Measurements from ENCODE around the gene COX4I1.
"Not testable (repeated sequence)": the region's sequence is repeated elsewhere in the genome, so short reads cannot be mapped to it uniquely, and the experiment has no call there.

Gene COX4I1

DNA sequence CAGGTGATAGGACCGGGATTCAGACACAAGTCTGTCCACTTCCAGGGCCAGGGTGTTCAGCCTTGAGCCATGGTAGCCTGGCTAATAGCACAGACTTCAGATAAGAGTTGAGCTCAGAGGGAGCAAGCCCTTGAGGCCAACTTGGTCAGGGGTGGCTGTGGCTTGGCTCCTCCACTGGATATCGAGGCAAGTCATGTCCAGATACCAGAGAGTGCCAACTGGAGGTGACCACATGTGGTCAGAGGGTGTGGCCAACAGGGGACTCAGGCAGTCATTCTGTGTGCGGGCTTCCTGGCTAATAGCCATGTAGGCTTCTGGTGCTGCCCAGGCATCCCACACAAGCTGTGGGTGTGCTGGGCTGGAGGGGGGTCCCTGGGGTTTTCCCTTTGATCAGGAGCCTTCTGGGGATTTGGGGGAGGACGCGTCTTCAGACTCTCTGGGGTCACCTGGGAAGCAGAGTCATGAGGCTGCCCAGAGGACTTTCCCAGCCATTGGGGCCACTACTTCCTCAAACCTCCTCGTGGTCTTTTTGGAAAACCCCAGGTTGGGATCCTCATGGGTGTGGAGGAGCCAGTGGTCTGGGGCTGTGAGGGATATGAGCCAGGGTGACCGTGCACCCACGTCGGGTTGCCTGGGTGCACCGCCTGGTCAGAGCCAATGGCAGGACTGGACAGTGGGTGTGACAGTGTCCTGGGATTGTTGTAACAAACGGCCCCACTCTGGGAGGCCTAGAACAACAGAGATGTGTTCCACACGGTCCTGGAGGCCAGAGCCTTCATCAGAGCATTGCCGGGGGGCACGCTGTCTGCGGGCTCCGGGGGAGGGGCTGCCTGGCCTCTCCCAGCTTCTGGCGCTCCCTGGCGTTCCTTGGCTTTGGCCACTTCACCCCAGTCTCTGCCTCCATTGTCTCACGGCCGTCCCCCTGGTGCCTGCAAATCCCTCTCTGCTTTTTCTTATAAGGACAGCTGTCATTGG, 25.0 kb downstream of the COX4I1 start:
- no peak for DNase-seq (ENCODE audit: low read depth)

DNA sequence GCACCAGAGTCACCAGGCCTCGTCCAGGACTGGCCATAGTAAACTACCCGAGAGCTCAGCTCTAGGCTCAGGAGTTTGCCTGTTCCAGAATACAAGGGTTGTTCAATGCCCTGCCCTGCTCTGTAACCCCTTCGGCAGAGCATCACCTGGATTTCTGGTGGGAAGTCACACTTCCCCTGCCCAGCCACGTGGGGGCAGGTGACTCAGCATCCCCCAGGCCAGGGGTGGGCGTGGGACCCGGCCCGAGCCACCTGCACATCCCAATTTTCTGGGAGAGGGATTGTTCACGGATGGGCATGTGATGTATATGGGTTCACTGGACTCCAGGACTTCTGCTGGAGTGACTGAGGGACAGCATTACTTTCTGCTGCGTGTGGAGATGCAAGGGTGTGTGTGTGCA, 25.8 kb downstream of the COX4I1 start:
- DNase-seq (ENCODE audit: low read depth) = no peak

DNA sequence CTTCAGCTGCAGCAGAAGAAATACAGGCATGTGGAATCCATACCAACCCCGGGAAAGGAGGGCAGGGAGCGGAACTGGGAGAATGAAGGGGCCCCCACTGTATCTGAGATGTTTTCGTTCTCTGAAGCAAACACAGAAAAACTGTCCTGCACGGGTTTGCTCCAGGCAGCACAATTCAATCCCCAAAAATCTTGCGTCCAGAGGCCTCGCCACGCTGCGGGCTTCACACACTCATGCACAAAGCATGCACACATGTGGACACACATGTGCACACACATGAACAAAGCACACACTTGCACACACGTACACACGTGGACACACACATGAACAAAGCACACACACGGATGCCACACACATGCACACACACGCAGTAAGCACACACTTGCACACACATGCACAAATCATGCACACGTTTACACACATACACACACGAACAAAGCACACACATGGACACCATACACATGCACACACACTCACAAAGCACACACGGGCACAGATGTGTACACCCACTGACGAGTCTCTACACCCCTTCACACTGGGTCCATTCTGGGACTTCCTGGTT, 27.3 kb downstream of the COX4I1 start:
- no peak for DNase-seq (ENCODE audit: low read depth)

DNA sequence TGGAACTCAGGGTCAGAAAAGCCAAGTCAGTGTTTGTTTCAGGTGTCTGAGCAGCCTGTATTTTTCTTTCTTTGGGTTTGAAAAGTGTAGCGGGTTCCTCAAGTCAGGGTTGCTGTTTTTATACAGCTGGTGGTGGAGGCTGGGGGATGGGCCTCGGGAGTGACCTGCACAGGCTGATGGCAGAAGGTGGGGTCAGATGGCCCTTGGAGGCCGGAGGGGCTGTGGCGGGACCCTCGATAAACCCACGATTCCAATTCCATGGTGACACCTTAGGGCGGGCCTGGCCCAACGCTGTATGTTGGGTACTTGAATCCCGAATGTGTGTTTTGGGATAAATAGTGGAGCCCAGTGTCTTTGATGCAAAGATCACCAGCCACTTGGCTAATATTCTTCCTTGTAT, 28.7 kb downstream of the COX4I1 start:
- DNase-seq (ENCODE audit: low read depth) = no peak

DNA sequence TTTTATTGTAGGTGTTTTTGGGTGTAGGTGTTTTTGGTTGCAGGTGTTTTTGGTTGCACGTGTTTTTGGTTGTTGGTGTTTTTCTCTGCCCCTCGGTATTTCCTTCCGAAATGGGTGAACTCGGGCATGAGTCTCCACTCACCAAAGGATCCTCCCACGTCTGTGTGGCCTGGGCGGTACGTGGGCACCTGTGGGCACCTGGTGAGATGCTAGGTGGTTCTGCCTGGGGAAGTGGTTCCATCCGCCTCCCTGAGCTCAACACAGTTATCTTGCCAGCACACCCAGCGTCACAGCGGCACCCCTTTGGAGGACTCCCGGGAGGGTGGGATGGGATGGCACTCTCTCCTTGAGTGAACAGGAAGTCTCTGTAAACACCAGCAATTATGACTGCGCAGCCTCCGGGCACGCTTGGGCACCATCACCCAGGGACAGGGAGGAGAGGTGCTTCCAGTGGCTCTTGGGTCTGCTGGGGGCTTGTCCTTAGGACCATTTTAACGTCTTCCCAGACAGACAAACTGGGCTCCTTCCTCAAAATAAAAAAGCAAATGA, 29.8 kb downstream of the COX4I1 start:
- DNase-seq (ENCODE audit: low read depth) = no peak

DNA sequence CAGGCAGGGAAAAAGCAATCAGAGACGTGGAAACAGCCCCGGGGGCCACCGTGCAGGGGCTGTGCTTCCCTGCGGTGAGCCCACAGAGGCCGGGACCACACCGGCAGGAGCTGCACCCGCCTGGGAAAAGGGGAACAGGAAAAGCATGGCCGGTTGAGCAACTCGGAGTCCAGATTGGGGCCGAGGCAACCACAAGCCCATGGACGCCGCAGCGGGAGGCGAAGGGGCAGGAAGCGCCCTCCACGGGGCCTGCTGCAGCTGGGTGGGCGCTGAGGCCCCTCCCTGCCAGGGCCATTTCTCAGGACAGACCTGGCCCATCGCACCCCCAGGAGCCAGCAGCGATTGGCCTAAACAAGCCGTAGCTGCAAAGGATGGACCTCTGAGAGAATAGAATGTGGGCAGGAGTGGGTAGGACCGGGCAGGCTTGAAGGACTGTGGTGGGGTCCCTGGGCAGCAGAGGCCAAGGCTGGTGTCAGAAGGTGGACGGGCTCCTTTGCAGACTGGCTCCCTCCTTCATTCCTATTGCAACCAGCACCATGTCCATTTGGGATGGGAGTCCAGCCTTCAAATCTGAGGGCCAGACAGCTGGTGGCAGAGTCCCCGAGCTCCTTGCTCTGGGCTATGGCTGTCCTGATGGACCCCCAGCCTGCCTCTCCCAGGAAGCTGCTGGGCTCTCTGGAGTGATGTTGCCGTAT, 30.4 kb downstream of the COX4I1 start:
- DNase-seq (ENCODE audit: low read depth) = no peak

DNA sequence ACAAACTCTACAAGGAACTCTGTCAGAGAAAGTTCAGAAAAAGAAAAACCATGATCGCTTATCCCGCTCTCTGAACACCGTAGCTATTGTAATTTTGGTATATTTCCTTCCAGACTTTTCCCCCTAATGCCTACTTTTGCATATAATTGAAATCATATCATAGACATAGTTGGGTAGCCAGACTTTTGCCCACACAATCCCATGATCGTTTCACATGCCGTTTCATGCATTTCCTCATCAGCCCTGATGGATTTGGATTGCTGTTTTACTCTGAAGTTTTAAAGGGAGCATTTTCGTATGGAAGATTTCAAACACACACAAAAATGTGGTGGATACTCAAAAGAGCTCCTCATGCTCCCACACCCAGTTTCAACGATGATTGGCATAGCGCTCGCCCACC, 31.3 kb downstream of the COX4I1 start:
- no peak for DNase-seq (ENCODE audit: low read depth)

DNA sequence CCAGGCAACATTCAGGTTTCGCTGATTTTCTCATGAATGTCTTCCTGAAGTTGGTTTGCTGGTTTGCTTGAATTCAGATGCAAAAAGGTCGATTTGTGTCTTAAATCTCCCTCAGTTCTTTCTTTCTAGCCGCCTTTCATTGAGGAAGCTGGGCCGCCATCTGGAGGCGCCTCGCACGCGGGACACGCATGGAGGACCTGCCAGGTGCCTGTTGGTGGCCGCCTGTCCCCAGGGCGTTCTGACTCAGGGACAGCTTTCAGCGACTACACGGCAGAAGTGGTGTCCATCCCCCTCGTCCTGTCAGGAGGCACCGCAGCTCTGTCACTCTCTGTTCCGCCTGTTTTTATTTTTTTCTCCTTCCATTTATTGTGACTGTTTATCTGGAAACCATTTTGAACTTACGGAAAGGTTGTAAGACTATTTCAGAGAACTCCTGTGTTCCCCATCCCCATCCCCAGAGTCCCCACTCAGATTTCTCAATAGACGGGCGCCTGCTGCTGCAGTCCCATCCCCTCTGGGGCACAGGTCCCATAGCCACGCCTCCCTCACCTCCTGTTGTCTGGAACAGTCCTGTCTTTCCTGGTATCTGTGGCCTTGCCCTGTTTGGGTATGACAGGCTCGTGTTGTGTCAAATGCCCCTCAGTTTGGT, 33.2 kb downstream of the COX4I1 start:
- no peak for DNase-seq (ENCODE audit: low read depth)

DNA sequence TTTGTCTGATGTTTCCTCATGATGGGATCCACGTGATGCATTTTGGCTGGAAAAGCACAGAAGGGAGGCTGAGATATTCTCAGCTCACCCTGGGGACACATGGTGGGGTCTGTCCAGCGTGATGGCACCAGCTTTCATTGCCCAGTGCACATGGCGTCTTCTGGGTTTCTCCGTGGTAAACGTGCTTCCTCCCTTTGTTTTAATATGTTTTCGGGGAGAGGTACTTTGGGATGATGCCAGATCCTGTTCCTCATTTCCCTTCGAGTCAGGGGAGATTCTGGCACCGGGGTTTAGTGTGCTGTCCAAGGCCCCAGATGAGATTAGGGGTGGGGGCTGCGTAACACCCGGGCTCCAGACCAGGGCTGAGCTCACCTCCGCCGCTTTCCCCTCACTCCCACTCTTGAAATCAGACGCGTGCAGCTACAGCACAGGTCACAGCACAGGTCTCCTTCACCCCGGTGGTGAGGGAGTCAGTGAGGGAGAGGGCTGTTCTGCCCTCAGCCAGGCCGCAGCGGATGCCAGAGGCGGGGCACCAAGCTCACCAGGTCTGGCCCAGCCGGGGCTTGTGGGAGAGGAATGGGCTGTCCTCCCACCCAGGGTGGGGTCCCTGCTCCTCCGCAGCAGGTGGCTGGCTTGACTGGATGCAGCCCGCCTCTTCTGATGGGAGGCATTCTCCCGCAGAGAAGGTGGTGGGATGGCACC, 33.9 kb downstream of the COX4I1 start:
- no peak for DNase-seq (ENCODE audit: low read depth)

DNA sequence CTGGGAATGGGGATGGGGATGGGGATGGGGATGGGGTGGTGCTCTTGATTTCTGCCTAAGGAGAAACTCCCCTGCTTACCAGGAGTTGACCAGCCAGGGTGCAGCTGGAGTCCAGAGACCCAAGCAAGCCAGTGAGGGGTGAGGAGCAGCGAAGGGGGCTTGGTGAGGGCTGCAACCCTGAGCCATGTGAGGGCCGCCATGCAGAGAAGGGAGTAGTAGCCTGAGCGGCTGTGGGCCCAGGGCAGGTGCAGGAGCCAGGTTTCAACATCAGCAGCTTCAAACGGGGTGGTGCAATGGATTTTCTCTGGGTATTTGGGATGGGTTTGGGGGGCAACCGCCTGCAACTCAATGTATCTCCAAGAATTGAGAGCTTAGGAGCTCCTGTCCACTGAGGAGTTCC, 35.2 kb downstream of the COX4I1 start:
- DNase-seq (ENCODE audit: low read depth) = no peak

DNA sequence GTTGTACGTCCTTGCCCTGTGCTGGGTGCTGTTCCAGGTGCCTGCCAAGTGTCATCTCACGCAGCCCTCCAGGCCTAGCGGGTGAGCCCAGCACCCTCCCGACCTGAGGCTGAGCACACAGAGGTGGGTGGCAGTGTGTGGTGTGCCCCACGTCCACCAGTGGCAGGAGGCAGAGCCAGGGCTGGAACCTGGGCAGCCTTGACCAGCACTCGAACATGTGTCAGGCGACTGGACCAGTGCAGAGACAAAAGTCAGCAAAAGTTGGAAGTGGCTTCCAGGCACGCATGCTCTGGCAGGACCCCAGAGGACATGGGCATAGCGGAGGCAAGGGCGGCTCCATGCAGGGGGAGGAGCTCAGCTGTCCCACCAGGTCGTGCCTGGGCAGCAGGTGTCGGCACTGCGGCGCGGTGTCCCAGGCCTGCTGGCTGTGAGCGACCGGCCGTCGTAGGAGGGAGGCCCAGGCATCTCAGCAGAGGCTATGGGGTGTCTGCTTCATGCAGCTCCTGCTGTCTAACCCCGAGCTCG, 35.8 kb downstream of the COX4I1 start:
- no peak for DNase-seq (ENCODE audit: low read depth)

DNA sequence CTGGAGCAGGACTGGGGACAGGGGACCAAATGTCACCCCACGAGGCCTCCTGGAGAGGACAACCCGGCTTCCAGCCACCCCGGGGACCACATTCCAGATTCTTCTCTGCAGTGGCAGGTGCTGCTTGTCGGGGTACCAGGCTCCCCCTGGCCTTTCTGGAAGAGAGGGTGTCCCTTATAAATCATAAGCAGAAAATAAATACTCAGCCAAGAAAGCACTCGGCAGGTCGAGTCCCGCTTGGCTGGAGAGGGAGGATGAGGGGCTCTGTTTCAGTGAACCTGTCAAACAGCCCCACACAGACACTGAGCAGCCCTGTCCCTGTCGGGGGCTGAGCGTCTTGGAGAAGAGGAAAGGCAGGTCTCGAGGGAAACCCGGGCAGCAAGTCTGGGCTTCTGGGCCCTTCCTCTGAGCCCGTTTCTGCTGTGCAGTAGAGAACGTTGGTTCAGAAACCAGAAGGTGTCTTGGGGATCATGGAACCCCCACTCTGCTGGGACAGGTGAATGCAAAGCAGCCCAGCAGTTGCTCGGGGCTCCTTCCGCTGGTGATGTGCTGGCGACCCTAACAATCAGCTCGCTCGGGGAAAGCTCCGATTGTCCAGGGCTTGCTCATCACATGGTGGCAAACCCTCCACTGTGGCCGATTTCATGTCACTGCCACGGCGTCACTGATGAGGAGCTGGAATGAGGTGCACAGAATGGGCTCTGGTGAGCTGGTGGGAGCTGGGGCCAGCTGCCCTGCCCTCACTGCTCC, 36.6 kb downstream of the COX4I1 start:
- no peak for DNase-seq (ENCODE audit: low read depth)

DNA sequence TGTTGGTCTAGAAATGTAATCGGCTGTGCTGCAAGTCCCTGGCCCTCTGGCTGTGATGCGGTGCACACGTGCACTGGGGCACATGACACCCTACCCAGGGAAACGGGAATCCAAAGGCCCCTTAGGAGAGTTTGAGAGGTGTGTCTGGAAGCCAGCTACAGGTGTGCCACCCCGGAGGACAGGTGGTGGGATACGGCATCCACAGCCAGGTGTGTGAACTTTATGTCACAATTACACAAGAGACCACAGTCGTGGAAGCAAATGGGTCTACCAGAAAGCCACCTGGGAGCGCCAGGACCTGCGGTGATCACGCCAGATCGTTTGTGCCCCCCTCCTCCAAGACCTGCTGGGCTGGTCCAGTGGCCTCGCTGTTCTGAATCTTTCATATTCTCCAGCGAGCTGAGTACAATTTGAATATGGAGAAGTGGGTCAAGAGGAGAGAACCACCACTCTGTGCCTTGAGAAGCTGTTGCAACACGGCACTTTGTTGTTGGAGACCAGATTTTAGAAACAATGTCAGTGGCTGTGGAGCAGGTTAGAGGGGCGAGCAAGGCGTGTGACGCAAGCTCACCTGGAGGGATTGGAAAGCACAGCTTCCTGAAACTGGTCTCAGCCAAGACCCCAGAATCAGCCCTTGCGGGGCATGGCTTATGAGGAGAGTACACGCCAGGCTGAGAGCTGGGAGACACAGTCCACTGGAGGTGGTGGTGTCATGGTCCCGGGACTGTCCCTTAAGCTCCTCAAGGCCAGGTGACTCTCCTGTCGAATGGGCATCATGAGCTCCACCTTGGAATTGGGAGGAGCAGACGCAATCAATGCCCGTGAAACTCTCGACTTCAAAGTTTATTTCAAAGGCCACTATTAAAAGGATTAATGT, 37.4 kb downstream of the COX4I1 start:
- no peak for DNase-seq (ENCODE audit: low read depth)

DNA sequence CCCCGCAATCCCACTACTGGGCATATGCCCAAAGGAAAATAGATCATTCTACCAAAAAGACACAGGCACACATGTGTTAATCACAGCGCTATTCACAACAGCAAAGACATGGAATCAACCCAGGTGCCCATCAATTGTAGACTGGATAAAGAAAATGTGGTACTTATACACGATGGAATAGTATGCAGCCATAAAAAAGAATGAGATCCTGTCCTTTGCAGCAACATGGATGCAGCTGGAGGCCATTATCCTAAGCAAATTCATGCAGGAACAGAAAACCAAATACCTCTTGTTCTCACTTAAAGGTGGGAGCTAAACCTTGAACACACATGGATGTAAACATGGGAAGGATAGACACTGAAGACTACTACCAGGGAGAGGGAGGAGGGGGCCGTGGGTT, 38.2 kb downstream of the COX4I1 start:
- DNase-seq (ENCODE audit: low read depth) = not testable (repeated sequence)

DNA sequence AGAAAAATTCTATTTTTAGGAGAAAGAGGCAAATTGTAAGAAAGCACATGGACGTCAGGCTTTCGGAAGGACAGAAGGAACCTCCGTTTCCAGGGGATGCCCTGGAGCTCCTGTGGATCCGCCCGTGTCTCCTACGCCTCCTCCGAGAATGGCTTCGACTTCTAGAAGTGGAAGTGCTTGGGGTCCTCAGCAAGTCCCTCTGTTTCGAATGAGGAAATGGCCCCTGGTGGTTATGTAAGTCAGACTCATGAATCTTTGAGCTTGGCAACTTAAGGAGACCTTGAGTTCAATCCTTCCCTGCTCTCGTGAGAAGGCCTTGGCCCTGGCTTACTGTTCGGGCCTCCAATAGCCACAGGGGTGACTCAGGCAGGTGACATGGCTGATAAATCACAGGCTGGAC, 38.9 kb downstream of the COX4I1 start:
- no peak for DNase-seq (ENCODE audit: low read depth)

DNA sequence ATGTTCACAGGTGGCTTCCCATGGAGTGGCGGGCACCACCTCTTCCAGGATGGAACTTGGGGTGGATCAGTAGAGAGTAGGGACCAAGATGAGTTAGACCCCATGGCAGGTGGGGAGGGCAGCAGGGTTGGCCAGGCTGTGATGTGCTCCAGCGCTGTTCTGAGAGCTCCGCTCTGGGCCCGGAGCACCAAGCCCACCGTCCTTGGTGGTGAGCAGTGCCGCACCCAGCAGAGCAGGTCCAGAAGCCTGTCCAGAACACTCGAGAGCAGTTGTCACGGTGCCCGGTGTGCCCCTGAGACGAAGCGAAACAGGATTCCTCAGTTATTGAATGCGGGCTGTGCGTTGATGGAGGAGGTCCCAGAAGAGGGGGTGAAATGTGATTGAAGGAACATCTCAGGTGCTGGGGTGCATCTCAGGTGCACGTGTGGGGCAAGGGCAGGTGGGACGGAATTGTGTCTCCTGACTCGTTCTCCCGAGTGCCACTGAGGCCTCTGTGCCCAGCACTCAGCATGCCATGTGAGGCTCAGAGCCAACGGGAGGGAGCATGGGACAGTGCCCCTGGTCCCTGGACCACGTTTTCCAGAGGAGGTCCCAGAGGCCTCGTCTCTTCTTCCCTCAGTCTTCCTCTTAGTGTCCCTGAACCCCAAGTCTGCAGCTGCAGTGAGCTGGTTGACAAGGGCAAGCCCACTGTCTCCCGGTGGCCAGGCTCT, 39.5 kb downstream of the COX4I1 start:
- DNase-seq (ENCODE audit: low read depth) = no peak

DNA sequence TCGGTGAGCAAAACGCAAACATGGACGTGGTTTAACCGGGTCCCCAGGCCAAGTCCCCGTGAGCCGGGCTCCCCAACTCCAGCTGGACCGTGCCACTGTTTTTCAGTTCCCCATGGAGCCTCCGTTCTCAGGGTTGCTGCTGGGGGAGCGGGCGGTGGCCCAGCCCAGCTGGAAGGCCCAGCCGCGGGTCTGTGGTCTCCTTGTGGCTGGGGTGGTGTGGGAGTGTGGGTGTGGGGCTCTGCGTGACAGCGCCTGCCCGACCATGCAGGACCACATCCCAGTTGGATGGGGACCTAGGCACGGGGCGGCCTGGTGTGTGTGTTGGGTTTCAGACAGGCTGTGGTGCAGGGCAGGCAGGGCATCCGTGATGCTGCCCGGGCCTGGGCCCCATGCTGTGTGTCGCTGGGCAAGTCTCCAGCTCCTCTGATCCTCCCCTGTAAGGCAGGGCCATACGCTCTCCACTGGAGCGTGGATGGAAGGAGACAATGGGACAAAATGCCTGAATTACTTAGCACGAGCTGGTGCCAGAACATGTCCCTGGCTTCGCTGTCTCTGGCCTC, 40.3 kb downstream of the COX4I1 start:
- no peak for DNase-seq (ENCODE audit: low read depth)

DNA sequence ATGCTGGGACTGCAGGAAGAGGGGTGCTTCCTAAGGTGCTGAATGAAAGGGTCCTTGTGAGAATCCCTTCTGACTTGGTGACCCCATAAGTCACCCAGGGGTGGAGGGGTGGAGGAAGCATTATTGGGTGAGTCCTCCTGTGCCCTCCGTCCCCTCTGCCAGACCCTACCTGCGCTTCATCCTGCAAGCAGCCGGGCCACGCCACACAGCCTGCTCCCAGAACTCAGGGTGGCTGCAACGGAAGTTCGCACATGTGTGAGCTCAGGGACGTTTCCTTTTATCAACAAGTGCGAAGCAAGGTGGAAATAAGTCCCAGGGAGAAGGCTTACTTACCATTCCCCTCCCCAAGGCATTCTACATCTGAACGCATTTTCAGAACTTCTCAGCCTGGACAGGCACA, 40.9 kb downstream of the COX4I1 start:
- DNase-seq (ENCODE audit: low read depth) = no peak

DNA sequence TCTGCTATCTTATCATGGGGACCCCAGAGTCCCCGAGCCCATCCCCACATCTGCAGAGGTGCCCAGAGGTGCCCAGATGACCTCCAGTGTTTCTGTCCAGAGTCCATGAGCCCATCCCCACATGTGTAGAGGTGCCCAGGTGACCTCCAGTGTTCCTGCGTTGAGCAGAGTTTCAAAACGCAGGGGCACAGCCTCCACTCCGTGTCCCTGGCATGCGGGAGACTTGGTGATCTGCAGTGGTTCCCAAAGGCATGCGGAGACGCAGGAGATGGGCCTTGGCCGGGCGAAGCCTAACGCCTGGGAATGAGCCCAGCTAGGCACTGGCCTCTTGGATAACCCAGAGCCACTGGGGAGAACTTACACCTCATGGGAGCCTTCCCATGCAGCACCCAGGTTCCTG, 41.3 kb downstream of the COX4I1 start:
- no peak for DNase-seq (ENCODE audit: low read depth)

All from GM04503 (cell line).